Measurements from ENCODE around the gene HS6ST1. TPM values are rescaled to one million over a fixed set of nuclear protein-coding genes. Genes with fewer than 3 reads are reported as not detected.

HS6ST1 gene
- polyA plus RNA-seq, 1 experiment, result 12.9 TPM

- CTCF ChIA-PET, result no interaction called here
- no peak for DNase-seq (ENCODE audit: low read depth)
- no peak for TF ChIP-seq CTCF (IDR thresholded peaks at IDR 0.05; ENCODE audit: insufficient read depth, low read depth, low read length)
- Histone ChIP-seq H3K36me3 (ENCODE audit: control insufficient read depth, insufficient read depth, low read length) (no peaks in the 10 kb centered on the region), H3K4me3 (ENCODE audit: low read depth, low read length) (no peak overlapping the region), H3K27me3 (ENCODE audit: control insufficient read depth, insufficient read depth, low read length) (no peaks in the 10 kb centered on the region)
- POLR2A ChIA-PET, result no interaction called here
Observed at GRCh38 chr2:128330583-128330982, 11.9 kb upstream of the HS6ST1 start.

GRCh38 chr2:128329607-128330006 lies 10.9 kb upstream of the HS6ST1 start:
- H3K4me3 ChIP-seq (ENCODE audit: low read depth, low read length), result no peak overlapping the region
- H3K36me3 ChIP-seq (ENCODE audit: control insufficient read depth, insufficient read depth, low read length), result no peaks in the 10 kb centered on the region
- no peak for TF ChIP-seq CTCF (IDR thresholded peaks at IDR 0.05; ENCODE audit: insufficient read depth, low read depth, low read length)
- ChIA-PET POLR2A (no interaction called here), CTCF (interaction anchor here (0.6 kb wide), 2 partner anchors 400 to 991 kb away, joined by 3 read pairs; no protein-coding TSS in a partner anchor)
- no peaks in the 10 kb centered on the region for H3K27me3 ChIP-seq (ENCODE audit: control insufficient read depth, insufficient read depth, low read length)
- DNase-seq (ENCODE audit: low read depth), result no peak

GRCh38 chr2:128327180-128327964 lies 8.7 kb upstream of the HS6ST1 start:
- ChIA-PET POLR2A (no interaction called here), CTCF (no interaction called here)
- no peaks in the 10 kb centered on the region for H3K36me3 ChIP-seq (ENCODE audit: control insufficient read depth, insufficient read depth, low read length)
- H3K4me3 ChIP-seq (ENCODE audit: low read depth, low read length), result no peak overlapping the region
- H3K27me3 ChIP-seq (ENCODE audit: control insufficient read depth, insufficient read depth, low read length), result no peaks in the 10 kb centered on the region
- no peak for TF ChIP-seq CTCF (IDR thresholded peaks at IDR 0.05; ENCODE audit: insufficient read depth, low read depth, low read length)
- DNase-seq (ENCODE audit: low read depth), result no peak

- no peak for DNase-seq (ENCODE audit: low read depth)
- POLR2A ChIA-PET, result no interaction called here
Observed at GRCh38 chr2:128326346-128326745, 7.7 kb upstream of the HS6ST1 start.

More at GRCh38 chr2:128326346-128326745, 7.7 kb upstream of the HS6ST1 start:
- no peaks in the 10 kb centered on the region for H3K27me3 ChIP-seq (ENCODE audit: control insufficient read depth, insufficient read depth, low read length)
- no peaks in the 10 kb centered on the region for H3K36me3 ChIP-seq (ENCODE audit: control insufficient read depth, insufficient read depth, low read length)
- TF ChIP-seq CTCF (IDR thresholded peaks at IDR 0.05; ENCODE audit: insufficient read depth, low read depth, low read length), result no peak
- no peak overlapping the region for H3K4me3 ChIP-seq (ENCODE audit: low read depth, low read length)
- CTCF ChIA-PET, result interaction anchor here (0.8 kb wide), 1 partner anchor 90 kb away, joined by 3 read pairs; no protein-coding TSS in a partner anchor

Measured in BJ (cell line).